HEK293 (cell line): ENCODE results near the gene HOXD9.

Experiments used
- BCL11A ChIP-seq: fragments of 450-650 bp; formaldehyde crosslinking; IDR thresholded peaks from 2 replicates; pipeline ENCODE4 v1.5.1; 2016; ENCODE audit warnings: low read depth, missing biosample characterization, missing genetic modification characterization
- ELK4 ChIP-seq: IDR thresholded peaks from 2 replicates; pipeline ENCODE4 v1.6.1; 2011; ENCODE audit warnings: mild to moderate bottlenecking, low read depth, low read length, borderline replicate concordance
- GFI1B ChIP-seq: fragments of 450-650 bp; formaldehyde crosslinking; IDR thresholded peaks from 2 replicates; pipeline ENCODE4 v1.5.1; 2016; ENCODE audit warnings: missing biosample characterization, missing genetic modification characterization
- GLIS1 ChIP-seq: fragments of 450-650 bp; formaldehyde crosslinking; IDR thresholded peaks from 2 replicates; pipeline ENCODE4 v1.5.1; 2016; ENCODE audit warnings: missing biosample characterization, missing genetic modification characterization
- GLIS2 ChIP-seq: fragments of 450-650 bp; formaldehyde crosslinking; IDR thresholded peaks from 2 replicates; pipeline ENCODE4 v1.5.1; 2016; ENCODE audit warnings: missing biosample characterization, missing genetic modification characterization
- HOXA7 ChIP-seq: sonication (generic); formaldehyde crosslinking; IDR thresholded peaks from 2 replicates; pipeline ENCODE4 v1.8.1; 2022; ENCODE audit warnings: missing genetic modification reagents, borderline replicate concordance
- HOXC10 ChIP-seq: sonication (generic); formaldehyde crosslinking; IDR thresholded peaks from 2 replicates; pipeline ENCODE4 v1.8.1; 2023; ENCODE audit warnings: mild to moderate bottlenecking, missing genetic modification reagents
- KLF9 ChIP-seq: fragments of 450-650 bp; formaldehyde crosslinking; IDR thresholded peaks from 2 replicates; pipeline ENCODE4 v1.5.1; 2016; ENCODE audit warnings: missing biosample characterization, missing genetic modification characterization, low read depth
- MZF1 ChIP-seq: fragments of 450-650 bp; formaldehyde crosslinking; IDR thresholded peaks from 2 replicates; pipeline ENCODE4 v1.5.1; 2017; ENCODE audit warnings: missing biosample characterization, missing genetic modification characterization, borderline replicate concordance
- SALL2 ChIP-seq: fragments of 450-650 bp; formaldehyde crosslinking; IDR thresholded peaks from 2 replicates; pipeline ENCODE4 v1.5.0; 2017; ENCODE audit warnings: missing biosample characterization, mild to moderate bottlenecking, missing genetic modification characterization, borderline replicate concordance
- SP7 ChIP-seq: fragments of 450-650 bp; formaldehyde crosslinking; IDR thresholded peaks from 2 replicates; pipeline ENCODE4 v1.5.1; 2016; ENCODE audit warnings: missing biosample characterization, missing genetic modification characterization
- ZBTB48 ChIP-seq: fragments of 450-650 bp; formaldehyde crosslinking; IDR thresholded peaks from 2 replicates; pipeline ENCODE4 v1.5.1; 2016; ENCODE audit warnings: missing biosample characterization, missing genetic modification characterization
- ZBTB8A ChIP-seq: fragments of 450-650 bp; formaldehyde crosslinking; IDR thresholded peaks from 2 replicates; pipeline ENCODE4 v1.5.1; 2016; ENCODE audit warnings: missing biosample characterization, missing genetic modification characterization
- ZFHX2 ChIP-seq: fragments of 450-650 bp; formaldehyde crosslinking; conservative IDR thresholded peaks from 2 replicates; pipeline ENCODE4 v1.5.1; 2016; ENCODE audit warnings: missing biosample characterization, missing genetic modification characterization
- ZFP69B ChIP-seq: fragments of 450-650 bp; formaldehyde crosslinking; IDR thresholded peaks from 2 replicates; pipeline ENCODE4 v1.5.1; 2016; ENCODE audit warnings: missing biosample characterization, missing genetic modification characterization
- ZNF112 ChIP-seq: fragments of 450-650 bp; formaldehyde crosslinking; IDR thresholded peaks from 2 replicates; pipeline ENCODE4 v1.5.0; 2017; ENCODE audit warnings: missing biosample characterization, missing genetic modification characterization
- ZNF175 ChIP-seq: fragments of 450-650 bp; formaldehyde crosslinking; IDR thresholded peaks from 2 replicates; pipeline ENCODE4 v1.5.1; 2016; ENCODE audit warnings: missing biosample characterization, missing genetic modification characterization
- ZNF202 ChIP-seq: fragments of 450-650 bp; formaldehyde crosslinking; IDR thresholded peaks from 2 replicates; pipeline ENCODE4 v1.5.1; 2016; ENCODE audit warnings: missing biosample characterization, missing genetic modification characterization, borderline replicate concordance
- ZNF211 ChIP-seq: fragments of 450-650 bp; formaldehyde crosslinking; IDR thresholded peaks from 2 replicates; pipeline ENCODE4 v1.5.1; 2016; ENCODE audit warnings: low read depth, missing biosample characterization, missing genetic modification characterization
- ZNF221 ChIP-seq: fragments of 450-650 bp; formaldehyde crosslinking; IDR thresholded peaks from 2 replicates; pipeline ENCODE4 v1.5.1; 2017; ENCODE audit warnings: missing biosample characterization, missing genetic modification characterization, borderline replicate concordance
- ZNF274 ChIP-seq, 2 experiments: fragments of 200-500 bp in 1 of 2; fragments of 450-650 bp in 1 of 2; sonication (Bioruptor generic) in 1 of 2; formaldehyde crosslinking in 1 of 2; IDR thresholded peaks; 2 replicates each; pipeline versions ENCODE4 v1.5.1 to v1.6.1; 2014 to 2016; ENCODE audit warnings: borderline replicate concordance in 1 of 2, inconsistent platforms in 1 of 2, low read length in 1 of 2, missing biosample characterization in 1 of 2, missing genetic modification characterization in 1 of 2
- ZNF311 ChIP-seq: fragments of 450-650 bp; formaldehyde crosslinking; IDR thresholded peaks from 2 replicates; pipeline ENCODE4 v1.5.1; 2017; ENCODE audit warnings: missing biosample characterization, missing genetic modification characterization, borderline replicate concordance
- ZNF335 ChIP-seq: fragments of 450-650 bp; formaldehyde crosslinking; conservative IDR thresholded peaks from 2 replicates; pipeline ENCODE4 v1.5.1; 2016; ENCODE audit warnings: missing biosample characterization, missing genetic modification characterization
- ZNF37A ChIP-seq: fragments of 450-650 bp; IDR thresholded peaks from 2 replicates; pipeline ENCODE4 v1.5.1; 2018; ENCODE audit warnings: missing biosample characterization, missing genetic modification characterization
- ZNF449 ChIP-seq: fragments of 450-650 bp; formaldehyde crosslinking; IDR thresholded peaks from 2 replicates; pipeline ENCODE4 v1.5.1; 2017; ENCODE audit warnings: missing biosample characterization, mild to moderate bottlenecking, missing genetic modification characterization, moderate library complexity
- ZNF473 ChIP-seq: fragments of 450-650 bp; formaldehyde crosslinking; IDR thresholded peaks from 2 replicates; pipeline ENCODE4 v1.5.1; 2017; ENCODE audit warnings: missing biosample characterization, missing genetic modification characterization
- ZNF488 ChIP-seq: fragments of 450-650 bp; formaldehyde crosslinking; IDR thresholded peaks from 2 replicates; pipeline ENCODE4 v1.5.1; 2016; ENCODE audit warnings: missing biosample characterization, missing genetic modification characterization
- ZNF501 ChIP-seq: fragments of 450-650 bp; formaldehyde crosslinking; IDR thresholded peaks from 2 replicates; pipeline ENCODE4 v1.5.1; 2016; ENCODE audit warnings: missing biosample characterization, missing genetic modification characterization
- ZNF529 ChIP-seq: fragments of 450-650 bp; formaldehyde crosslinking; IDR thresholded peaks from 2 replicates; pipeline ENCODE4 v1.5.1; 2017; ENCODE audit warnings: missing genetic modification characterization, missing biosample characterization; ENCODE audit not compliant: insufficient replicate concordance
- ZNF530 ChIP-seq: fragments of 450-650 bp; formaldehyde crosslinking; IDR thresholded peaks from 2 replicates; pipeline ENCODE4 v1.5.1; 2016; ENCODE audit warnings: low read depth, missing biosample characterization, missing genetic modification characterization
- ZNF623 ChIP-seq: fragments of 450-650 bp; formaldehyde crosslinking; IDR thresholded peaks from 2 replicates; pipeline ENCODE4 v1.5.1; 2016; ENCODE audit warnings: missing biosample characterization, missing genetic modification characterization
- ZNF645 ChIP-seq: fragments of 450-650 bp; formaldehyde crosslinking; IDR thresholded peaks from 2 replicates; pipeline ENCODE4; 2016; ENCODE audit warnings: missing biosample characterization, missing genetic modification characterization
- ZNF660 ChIP-seq: fragments of 450-650 bp; IDR thresholded peaks from 2 replicates; pipeline ENCODE4 v1.5.1; 2018; ENCODE audit warnings: missing biosample characterization, mild to moderate bottlenecking, missing genetic modification characterization
- ZNF704 ChIP-seq: fragments of 450-650 bp; formaldehyde crosslinking; IDR thresholded peaks from 2 replicates; pipeline ENCODE4 v1.5.1; 2016; ENCODE audit warnings: missing biosample characterization, missing genetic modification characterization
- ZNF747 ChIP-seq: fragments of 450-650 bp; formaldehyde crosslinking; IDR thresholded peaks from 2 replicates; pipeline ENCODE4 v1.5.1; 2016; ENCODE audit warnings: missing biosample characterization, missing genetic modification characterization
- ZNF785 ChIP-seq: fragments of 450-650 bp; formaldehyde crosslinking; IDR thresholded peaks from 2 replicates; pipeline ENCODE4 v1.5.1; 2016; ENCODE audit warnings: missing biosample characterization, missing genetic modification characterization

Gene HOXD9

GRCh38 chr2:176080540-176081375 lies 41.8 kb upstream of the HOXD9 start (continued):
- TF ChIP-seq HOXA7 (CRISPR knock-in tag) (no peak), GLIS2 (tag by site-specific recombination) (no peak), ZNF311 (tag by site-specific recombination) (no peak), ZFP69B (tag by site-specific recombination) (no peak), ZNF175 (tag by site-specific recombination) (no peak), BCL11A (tag by site-specific recombination) (no peak), ZBTB8A (tag by site-specific recombination) (peak; percentile 18; the same call in 1 of the 2 replicates), ZNF202 (tag by site-specific recombination) (peak; percentile 21; the same call in 1 of the 2 replicates), GLIS1 (no peak), ZBTB48 (no peak), ZNF645 (no peak), ZNF473 (tag by site-specific recombination) (no peak), ZNF501 (tag by site-specific recombination) (no peak), ZNF488 (tag by site-specific recombination) (no peak), ELK4 (no peak), ZNF112 (tag by site-specific recombination) (no peak), HOXC10 (no peak), SP7 (no peak), ZNF747 (tag by site-specific recombination) (no peak), ZNF529 (tag by site-specific recombination) (no peak), ZNF530 (tag by site-specific recombination) (peak; percentile 72; the same call in 1 of the 2 replicates), ZNF274 (IDR thresholded peaks at IDR 0.05; ENCODE audit: low read length) (no peak), ZNF274 (tag by site-specific recombination; IDR thresholded peaks at IDR 0.05; ENCODE audit: borderline replicate concordance) (no peak), GFI1B (tag by site-specific recombination) (no peak), ZNF449 (tag by site-specific recombination) (peak; percentile 54; the same call in 1 of the 2 replicates), ZFHX2 (peak; percentile 84), ZNF623 (no peak), SALL2 (tag by site-specific recombination) (no peak), ZNF785 (tag by site-specific recombination) (0 out of 2 replicates have a peak, but pooled peaks have one; percentile 45), KLF9 (tag by site-specific recombination) (0 out of 2 replicates have a peak, but pooled peaks have one; percentile 44), ZNF660 (tag by site-specific recombination) (peak; percentile 26; the same call in 1 of the 2 replicates), ZNF335 (tag by site-specific recombination) (peak; percentile 33), ZNF221 (tag by site-specific recombination) (no peak), ZNF211 (tag by site-specific recombination) (no peak), MZF1 (tag by site-specific recombination) (no peak), ZNF704 (tag by site-specific recombination) (no peak), ZNF37A (tag by site-specific recombination) (no peak)
